HCT116 (cell line): Measurements from ENCODE around the gene SPIRE1. TPM values are rescaled to one million over a fixed set of nuclear protein-coding genes. Genes with fewer than 3 reads are reported as not detected.

Source experiments
- ATAC-seq: fragments of 200-7000 bp; cut with Tn5 transposase; 2 replicates; pipeline ENCODE4 v1.9.1; 2020; ENCODE audit warnings: mild to moderate bottlenecking, moderate library complexity
- BruUV-seq: library from RNA; stranded (reverse); fragments of 400-500 nt; replicated peaks from 2 replicates; lab custom pipeline; 2021; lab: Mats Ljungman, UMichigan
- CTCF ChIA-PET: fragments of 300-600 bp; sonication (Branson Sonifier 250); formaldehyde crosslinking; loops from one replicate; lab custom pipeline; 2021; ENCODE audit warnings: antibody characterized with exemption; lab: Charles Lee
- POLR2A ChIA-PET: fragments of 300-600, 350-600 bp; sonication (Branson Sonifier 250); formaldehyde crosslinking; loops from one replicate; lab custom pipeline; 2021; ENCODE audit warnings: antibody characterized with exemption; lab: Charles Lee
- RAD21 ChIA-PET, 2 experiments: fragments of 300-600 bp; sonication (Branson Sonifier 250); formaldehyde crosslinking; loops; one replicate each; lab custom pipeline; 2023; ENCODE audit warnings: low total read pairs in 2 of 2; ENCODE audit not compliant: uncharacterized antibody in 2 of 2, unreplicated experiment in 2 of 2, low non-redundant PET in 1 of 2; lab: Charles Lee
- DNase-seq: peaks from one replicate; pipeline ENCODE4 v3.0.0-alpha.2; 2010; ENCODE audit warnings: low read depth, low spot score
- H2AFZ ChIP-seq: fragments of 200-600 bp; shearing (Covaris generic), sonication (generic); 2 replicates; pipeline ENCODE4 v1.6.1; 2017; ENCODE audit warnings: low read depth, mixed run types, mixed read lengths, antibody characterized with exemption, low read length; ENCODE audit not compliant: poor library complexity, severe bottlenecking
- H3K27ac ChIP-seq: 2 replicates; pipeline ENCODE4 v1.5.1; 2012; ENCODE audit warnings: low read depth, low read length
- H3K27me3 ChIP-seq: fragments of 200-600 bp; sonication (generic); 2 replicates; pipeline ENCODE4 v1.6.1; 2016; ENCODE audit warnings: mixed run types, low read length, mixed read lengths; ENCODE audit not compliant: insufficient read depth
- H3K36me3 ChIP-seq, 2 experiments: fragments of 200-500 bp in 1 of 2; fragments of 200-600 bp in 1 of 2; sonication (Bioruptor generic) in 1 of 2; sonication (generic) in 1 of 2; 2 replicates each; pipeline versions ENCODE4 v1.5.1 to v1.6.1; 2014 to 2016; ENCODE audit warnings: low read length in 2 of 2, inconsistent platforms in 1 of 2, mixed read lengths in 1 of 2, mixed run types in 1 of 2; ENCODE audit not compliant: insufficient read depth in 2 of 2, control insufficient read depth in 1 of 2
- H3K4me1 ChIP-seq, 2 experiments: fragments of 200-600 bp in 1 of 2; sonication (generic) in 1 of 2; 2 replicates each; pipeline versions ENCODE4 v1.5.1 to v1.6.1; 2012 to 2017; ENCODE audit warnings: low read length in 2 of 2, inconsistent platforms in 1 of 2, mild to moderate bottlenecking in 1 of 2, mixed read lengths in 1 of 2, mixed run types in 1 of 2, moderate library complexity in 1 of 2; ENCODE audit not compliant: insufficient read depth in 2 of 2, control insufficient read depth in 1 of 2
- H3K4me2 ChIP-seq: fragments of 200-600 bp; sonication (generic); 2 replicates; pipeline ENCODE4 v1.6.1; 2017; ENCODE audit warnings: mixed run types, low read length, mixed read lengths
- H3K4me3 ChIP-seq, 2 experiments: fragments of 200-600 bp in 1 of 2; sonication (generic) in 1 of 2; replicated peaks in 1 of 2; 2 replicates each; pipeline ENCODE4 v1.5.1; 2011 to 2016; ENCODE audit warnings: low read length in 2 of 2, control low read depth in 1 of 2, low read depth in 1 of 2, mild to moderate bottlenecking in 1 of 2, mixed read lengths in 1 of 2, mixed run types in 1 of 2
- H3K79me2 ChIP-seq: fragments of 200-600 bp; sonication (generic); 2 replicates; pipeline ENCODE4 v1.6.1; 2017; ENCODE audit warnings: mild to moderate bottlenecking, mixed run types, low read length, moderate library complexity, mixed read lengths; ENCODE audit not compliant: insufficient read depth
- H3K9ac ChIP-seq: fragments of 200-600 bp; sonication (generic); 2 replicates; pipeline ENCODE4 v1.6.1; 2016; ENCODE audit warnings: low read length, mixed read lengths
- H3K9me2 ChIP-seq: fragments of 200-600 bp; sonication (generic), shearing (Covaris generic); 2 replicates; pipeline ENCODE4 v1.6.1; 2017; ENCODE audit warnings: mixed run types, mild to moderate bottlenecking, moderate library complexity; ENCODE audit not compliant: insufficient read depth
- H3K9me3 ChIP-seq, 2 experiments: fragments of 200-500 bp in 1 of 2; fragments of 200-600 bp in 1 of 2; sonication (Bioruptor generic) in 1 of 2; sonication (generic) in 1 of 2; 2 replicates each; pipeline ENCODE4 v1.6.1; 2014 to 2017; ENCODE audit warnings: low read length in 2 of 2, mixed read lengths in 2 of 2, inconsistent platforms in 1 of 2, low read depth in 1 of 2, mild to moderate bottlenecking in 1 of 2, mixed run types in 1 of 2, moderate library complexity in 1 of 2; ENCODE audit not compliant: control insufficient read depth in 1 of 2, insufficient read depth in 1 of 2
- H4K20me1 ChIP-seq: fragments of 200-600 bp; sonication (generic), shearing (Covaris generic); 2 replicates; pipeline ENCODE4 v1.6.1; 2017; ENCODE audit warnings: mixed run types, mild to moderate bottlenecking, moderate library complexity; ENCODE audit not compliant: insufficient read depth
- CBX3 ChIP-seq: IDR thresholded peaks from 2 replicates; pipeline ENCODE4 v1.6.1; 2012; ENCODE audit warnings: low read depth
- CEBPB ChIP-seq: IDR thresholded peaks from 2 replicates; pipeline ENCODE4 v1.6.1; 2012; ENCODE audit warnings: low read depth
- EGR1 ChIP-seq: IDR thresholded peaks from 2 replicates; pipeline ENCODE4 v1.6.1; 2012; ENCODE audit warnings: low read depth
- ELF1 ChIP-seq: IDR thresholded peaks from 2 replicates; pipeline ENCODE4 v1.6.1; 2012; ENCODE audit warnings: low read depth, borderline replicate concordance
- JUND ChIP-seq: IDR thresholded peaks from 2 replicates; pipeline ENCODE4 v1.6.1; 2012
- POLR2A ChIP-seq: IDR thresholded peaks from 2 replicates; pipeline ENCODE4 v1.7.0; 2011; ENCODE audit warnings: borderline replicate concordance; ENCODE audit not compliant: insufficient read depth, insufficient read length; ENCODE audit errors: extremely low read depth
- RAD21 ChIP-seq: IDR thresholded peaks from 2 replicates; pipeline ENCODE4 v1.6.1; 2012; ENCODE audit warnings: low read depth, mild to moderate bottlenecking
- SIN3A ChIP-seq: IDR thresholded peaks from 2 replicates; pipeline ENCODE4 v1.6.1; 2012; ENCODE audit warnings: low read depth
- SP1 ChIP-seq: IDR thresholded peaks from 2 replicates; pipeline ENCODE4 v1.6.1; 2012; ENCODE audit warnings: low read depth
- SRF ChIP-seq: IDR thresholded peaks from 2 replicates; pipeline ENCODE4 v1.6.1; 2012; ENCODE audit warnings: low read depth
- YY1 ChIP-seq: IDR thresholded peaks from 2 replicates; pipeline ENCODE4 v1.6.1; 2011; ENCODE audit warnings: low read length, low read depth, moderate library complexity, mild to moderate bottlenecking; ENCODE audit not compliant: insufficient replicate concordance; ENCODE audit errors: extremely low read depth
- intact Hi-C: fragments of 100-400 bp; cut with micrococcal nuclease; formaldehyde crosslinking; loops from 2 replicates; pipeline ENCODE4 v1.10.0; 2022
- total RNA-seq: library from RNA; stranded (reverse); gene quantifications from one replicate; pipeline ENCODE4 v1.2.1, GENCODE V29; 2021; ENCODE audit not compliant: unreplicated experiment
- TF ChIP-seq, protein P1 (sequence below): IDR thresholded peaks from 2 replicates; pipeline ENCODE4 v1.6.1; 2012; ENCODE audit warnings: low read depth
- TF ChIP-seq, protein P2 (sequence below): IDR thresholded peaks from 2 replicates; pipeline ENCODE4 v1.6.1; 2011; ENCODE audit warnings: mild to moderate bottlenecking, low read length, moderate library complexity; ENCODE audit not compliant: insufficient replicate concordance; ENCODE audit errors: extremely low read depth
- TF ChIP-seq, protein P3 (sequence below), 3 experiments: fragments of 200-600 bp in 1 of 3; sonication (generic) in 1 of 3; IDR thresholded peaks in 2 of 3; conservative IDR thresholded peaks in 1 of 3; 2 replicates each; pipeline ENCODE4 v1.5.1; 2012 to 2017; ENCODE audit warnings: low read depth in 2 of 3, low read length in 2 of 3, antibody characterized with exemption in 1 of 3, borderline replicate concordance in 1 of 3, control low read depth in 1 of 3, mild to moderate bottlenecking in 1 of 3, mixed read lengths in 1 of 3, mixed run types in 1 of 3, moderate library complexity in 1 of 3; ENCODE audit not compliant: insufficient read depth in 1 of 3

SPIRE1 gene
- total RNA-seq, 1 experiment from 2014 or later: 26.6 TPM

DNA sequence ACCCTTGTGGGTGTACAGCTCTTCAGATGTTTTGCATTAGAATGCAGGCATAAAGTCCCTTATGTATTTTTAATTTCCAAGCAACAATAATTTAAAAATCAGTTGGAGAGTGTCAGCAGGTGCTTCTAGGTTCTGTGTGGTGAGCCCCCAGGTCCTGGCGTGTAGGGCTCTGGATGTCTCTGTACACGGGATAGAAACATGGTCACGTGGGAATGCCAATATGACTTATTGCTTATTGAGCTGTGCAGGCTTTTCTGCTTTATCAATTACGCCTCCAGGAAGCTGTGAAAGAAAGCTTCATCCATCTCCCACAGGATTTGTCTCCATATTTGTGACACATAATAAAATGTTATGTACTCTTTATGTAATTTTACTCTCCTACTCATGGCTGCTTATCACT lies 212.4 kb downstream of the SPIRE1 start (continued):
- TF ChIP-seq, protein P1, sequence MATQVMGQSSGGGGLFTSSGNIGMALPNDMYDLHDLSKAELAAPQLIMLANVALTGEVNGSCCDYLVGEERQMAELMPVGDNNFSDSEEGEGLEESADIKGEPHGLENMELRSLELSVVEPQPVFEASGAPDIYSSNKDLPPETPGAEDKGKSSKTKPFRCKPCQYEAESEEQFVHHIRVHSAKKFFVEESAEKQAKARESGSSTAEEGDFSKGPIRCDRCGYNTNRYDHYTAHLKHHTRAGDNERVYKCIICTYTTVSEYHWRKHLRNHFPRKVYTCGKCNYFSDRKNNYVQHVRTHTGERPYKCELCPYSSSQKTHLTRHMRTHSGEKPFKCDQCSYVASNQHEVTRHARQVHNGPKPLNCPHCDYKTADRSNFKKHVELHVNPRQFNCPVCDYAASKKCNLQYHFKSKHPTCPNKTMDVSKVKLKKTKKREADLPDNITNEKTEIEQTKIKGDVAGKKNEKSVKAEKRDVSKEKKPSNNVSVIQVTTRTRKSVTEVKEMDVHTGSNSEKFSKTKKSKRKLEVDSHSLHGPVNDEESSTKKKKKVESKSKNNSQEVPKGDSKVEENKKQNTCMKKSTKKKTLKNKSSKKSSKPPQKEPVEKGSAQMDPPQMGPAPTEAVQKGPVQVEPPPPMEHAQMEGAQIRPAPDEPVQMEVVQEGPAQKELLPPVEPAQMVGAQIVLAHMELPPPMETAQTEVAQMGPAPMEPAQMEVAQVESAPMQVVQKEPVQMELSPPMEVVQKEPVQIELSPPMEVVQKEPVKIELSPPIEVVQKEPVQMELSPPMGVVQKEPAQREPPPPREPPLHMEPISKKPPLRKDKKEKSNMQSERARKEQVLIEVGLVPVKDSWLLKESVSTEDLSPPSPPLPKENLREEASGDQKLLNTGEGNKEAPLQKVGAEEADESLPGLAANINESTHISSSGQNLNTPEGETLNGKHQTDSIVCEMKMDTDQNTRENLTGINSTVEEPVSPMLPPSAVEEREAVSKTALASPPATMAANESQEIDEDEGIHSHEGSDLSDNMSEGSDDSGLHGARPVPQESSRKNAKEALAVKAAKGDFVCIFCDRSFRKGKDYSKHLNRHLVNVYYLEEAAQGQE: no peak
- TF ChIP-seq, all 23 proteins: peak for 0

DNA sequence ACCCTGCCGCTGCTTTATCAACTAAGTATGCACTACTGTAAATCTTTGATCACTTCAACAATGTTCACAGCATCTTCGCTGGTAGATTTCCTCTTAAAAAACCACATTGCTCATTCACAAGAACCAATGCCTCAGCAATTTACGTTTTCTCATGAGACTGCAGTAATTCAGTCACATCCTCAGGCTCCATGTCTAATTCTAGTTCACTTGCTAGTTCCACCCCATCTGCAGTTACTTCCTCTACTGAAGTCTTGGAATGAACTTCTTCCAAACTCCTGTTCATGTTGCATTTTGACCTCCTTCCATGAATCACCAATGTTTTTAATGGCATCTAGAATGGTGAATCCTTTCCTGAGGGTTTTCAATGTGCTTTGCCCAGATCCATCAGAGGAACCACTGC lies 214.4 kb downstream of the SPIRE1 start:
- ATAC-seq (no peak), DNase-seq (no peak)
- Histone ChIP-seq H3K9ac (no peak overlapping the region), H3K27me3 (no peaks in the 10 kb centered on the region), H3K79me2 (no peaks in the 10 kb centered on the region), H4K20me1 (no peaks in the 10 kb centered on the region), H3K9me3 (no peaks in the 10 kb centered on the region; a peak in 1 of 4 replicates), H3K4me3 (no peak overlapping the region), H3K4me2 (no peak overlapping the region), H3K36me3 (no peaks in the 10 kb centered on the region), H3K4me1 (no peaks in the 10 kb centered on the region), H3K9me2 (no peaks in the 10 kb centered on the region), H2AFZ (no peak overlapping the region), H3K27ac (no peak overlapping the region)
- BruUV-seq: no TSS peak
- ChIA-PET POLR2A (no interaction called here), RAD21 (no interaction called here), CTCF (no interaction called here)
- intact Hi-C loops: no loop called here
- TF ChIP-seq JUND (no peak), CEBPB (no peak), SP1 (no peak), SIN3A (no peak), SRF (no peak), POLR2A (no peak), ELF1 (no peak), CBX3 (no peak), EGR1 (no peak), RAD21 (no peak), YY1 (no peak)
- TF ChIP-seq, protein P2, sequence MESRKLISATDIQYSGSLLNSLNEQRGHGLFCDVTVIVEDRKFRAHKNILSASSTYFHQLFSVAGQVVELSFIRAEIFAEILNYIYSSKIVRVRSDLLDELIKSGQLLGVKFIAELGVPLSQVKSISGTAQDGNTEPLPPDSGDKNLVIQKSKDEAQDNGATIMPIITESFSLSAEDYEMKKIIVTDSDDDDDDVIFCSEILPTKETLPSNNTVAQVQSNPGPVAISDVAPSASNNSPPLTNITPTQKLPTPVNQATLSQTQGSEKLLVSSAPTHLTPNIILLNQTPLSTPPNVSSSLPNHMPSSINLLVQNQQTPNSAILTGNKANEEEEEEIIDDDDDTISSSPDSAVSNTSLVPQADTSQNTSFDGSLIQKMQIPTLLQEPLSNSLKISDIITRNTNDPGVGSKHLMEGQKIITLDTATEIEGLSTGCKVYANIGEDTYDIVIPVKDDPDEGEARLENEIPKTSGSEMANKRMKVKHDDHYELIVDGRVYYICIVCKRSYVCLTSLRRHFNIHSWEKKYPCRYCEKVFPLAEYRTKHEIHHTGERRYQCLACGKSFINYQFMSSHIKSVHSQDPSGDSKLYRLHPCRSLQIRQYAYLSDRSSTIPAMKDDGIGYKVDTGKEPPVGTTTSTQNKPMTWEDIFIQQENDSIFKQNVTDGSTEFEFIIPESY: no peak
- TF ChIP-seq, protein P1: no peak
- TF ChIP-seq, protein P3, sequence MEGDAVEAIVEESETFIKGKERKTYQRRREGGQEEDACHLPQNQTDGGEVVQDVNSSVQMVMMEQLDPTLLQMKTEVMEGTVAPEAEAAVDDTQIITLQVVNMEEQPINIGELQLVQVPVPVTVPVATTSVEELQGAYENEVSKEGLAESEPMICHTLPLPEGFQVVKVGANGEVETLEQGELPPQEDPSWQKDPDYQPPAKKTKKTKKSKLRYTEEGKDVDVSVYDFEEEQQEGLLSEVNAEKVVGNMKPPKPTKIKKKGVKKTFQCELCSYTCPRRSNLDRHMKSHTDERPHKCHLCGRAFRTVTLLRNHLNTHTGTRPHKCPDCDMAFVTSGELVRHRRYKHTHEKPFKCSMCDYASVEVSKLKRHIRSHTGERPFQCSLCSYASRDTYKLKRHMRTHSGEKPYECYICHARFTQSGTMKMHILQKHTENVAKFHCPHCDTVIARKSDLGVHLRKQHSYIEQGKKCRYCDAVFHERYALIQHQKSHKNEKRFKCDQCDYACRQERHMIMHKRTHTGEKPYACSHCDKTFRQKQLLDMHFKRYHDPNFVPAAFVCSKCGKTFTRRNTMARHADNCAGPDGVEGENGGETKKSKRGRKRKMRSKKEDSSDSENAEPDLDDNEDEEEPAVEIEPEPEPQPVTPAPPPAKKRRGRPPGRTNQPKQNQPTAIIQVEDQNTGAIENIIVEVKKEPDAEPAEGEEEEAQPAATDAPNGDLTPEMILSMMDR (IDR thresholded peaks at IDR 0.05 in 2 of 3, conservative IDR thresholded peaks at IDR 0.05 in 1 of 3; ENCODE audit: borderline replicate concordance in 1 of 3, insufficient read depth in 1 of 3, low read depth in 2 of 3, low read length in 2 of 3): no peak
